DOHH2 (cell line): ENCODE data around the gene ZFX.
"Not testable (repeated sequence)": the region's sequence is repeated elsewhere in the genome, so short reads cannot be mapped to it uniquely, and the experiment has no call there.

Source experiments
- CTCF ChIP-seq: fragments of 200-600 bp; sonication (generic); IDR thresholded peaks from one replicate; pipeline ENCODE4 v1.5.1; 2014; ENCODE audit warnings: antibody characterized with exemption, mild to moderate bottlenecking, low read depth, low read length; ENCODE audit not compliant: poor library complexity, severe bottlenecking
- EZH2phosphoT487 ChIP-seq: fragments of 200-600 bp; sonication (generic); IDR thresholded peaks from 2 replicates; pipeline ENCODE4 v1.6.1; 2017; ENCODE audit warnings: borderline replicate concordance, mild to moderate bottlenecking, antibody characterized with exemption, low read length, moderate library complexity, mixed read lengths

GRCh38 chrX:24135768-24136167 lies 13.8 kb upstream of the ZFX start:
- TF ChIP-seq CTCF, EZH2phosphoT487: not testable (repeated sequence)
